ENCODE data around the gene COL16A1.

The COL16A1 gene

DNA sequence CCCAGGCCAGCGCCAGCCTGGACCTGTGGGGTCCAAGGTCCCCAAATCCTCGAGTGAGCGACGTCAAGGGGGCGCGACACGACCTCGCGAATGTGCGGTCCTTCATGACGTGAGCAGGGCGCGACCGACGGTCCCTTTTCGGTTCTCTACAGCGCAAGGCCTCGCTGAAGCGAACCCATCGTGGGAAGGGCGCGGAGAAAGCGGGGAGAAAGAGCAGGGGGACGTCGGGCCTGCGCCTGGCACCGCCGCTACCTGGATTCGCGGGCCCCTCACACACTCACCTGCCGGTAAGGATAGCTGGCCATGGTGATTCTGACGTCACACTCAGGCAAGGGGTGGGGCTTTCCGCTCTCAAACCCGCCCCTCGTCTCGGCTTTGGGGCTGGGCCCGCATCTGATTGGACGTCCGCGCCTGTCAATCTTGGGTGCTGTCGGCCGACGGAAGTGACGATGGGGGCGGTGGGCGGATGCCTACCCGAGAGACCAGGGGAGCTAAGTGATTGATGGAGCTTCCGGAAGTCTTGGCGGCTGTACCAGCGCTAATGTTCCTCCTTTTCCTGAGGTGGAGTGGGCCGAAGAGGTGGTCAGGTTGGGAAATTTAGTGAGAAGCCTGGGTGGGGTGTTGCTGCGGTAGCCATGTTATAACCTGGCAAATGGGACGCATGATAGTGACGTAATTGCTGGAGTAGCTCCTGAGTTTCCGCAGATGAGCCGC, 59.1 kb downstream of the COL16A1 start, which contains the start of gene PEF1:
TSS of gene PEF1 (minus strand) at position 317 of the 714 bp plus-strand sequence. CDS start at position 305, 12 bp downstream.
- peak; percentile 100 for DNase-seq

DNA sequence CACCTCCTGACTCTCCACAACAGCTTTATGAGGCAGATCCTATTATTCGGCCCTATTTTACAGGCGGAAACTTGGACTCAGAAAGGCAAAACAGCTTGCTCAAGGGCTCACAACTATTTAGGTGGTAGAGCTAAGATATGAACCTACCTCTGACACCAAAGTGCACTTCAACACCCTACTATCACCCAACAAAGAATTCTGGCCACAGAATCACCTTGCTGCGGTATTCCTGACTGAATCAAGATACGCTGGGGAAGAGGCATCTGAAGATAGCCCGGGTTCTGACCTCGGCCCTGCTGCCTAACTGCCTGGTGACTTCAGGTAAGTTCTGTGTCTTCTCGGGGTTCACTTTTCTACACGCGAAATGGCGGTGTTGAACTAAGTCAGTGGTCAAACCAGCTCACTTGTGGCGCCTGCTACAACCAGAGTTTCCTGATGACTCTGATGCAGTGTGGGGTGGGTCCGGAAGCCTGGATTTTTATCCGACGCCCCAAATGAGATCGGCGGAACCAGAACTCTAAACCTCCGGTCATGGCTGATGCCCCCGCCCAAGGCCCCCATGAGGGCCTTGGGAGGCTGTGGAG, 59.7 kb downstream of the COL16A1 start:
- DNase-seq: peak; percentile 54

DNA sequence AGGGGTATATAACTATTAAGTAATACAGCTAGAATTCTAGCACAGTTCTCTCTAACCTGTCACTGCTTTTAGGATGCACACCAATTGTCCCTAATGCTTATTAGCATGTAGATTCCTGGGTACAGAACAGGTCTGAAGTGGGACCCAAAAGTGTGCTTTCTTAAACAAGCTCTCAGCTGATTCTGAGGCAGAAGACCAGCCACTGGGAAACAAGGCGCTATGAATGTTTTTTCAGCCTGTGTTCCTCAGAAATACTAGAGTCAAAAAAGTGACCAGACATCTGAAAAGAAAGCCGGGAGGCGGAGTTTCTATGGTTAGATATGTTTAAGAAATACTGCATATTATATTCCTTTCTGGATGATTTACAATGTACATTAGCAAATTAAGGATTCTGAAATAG, 60.9 kb downstream of the COL16A1 start:
- no peak for DNase-seq

DNA sequence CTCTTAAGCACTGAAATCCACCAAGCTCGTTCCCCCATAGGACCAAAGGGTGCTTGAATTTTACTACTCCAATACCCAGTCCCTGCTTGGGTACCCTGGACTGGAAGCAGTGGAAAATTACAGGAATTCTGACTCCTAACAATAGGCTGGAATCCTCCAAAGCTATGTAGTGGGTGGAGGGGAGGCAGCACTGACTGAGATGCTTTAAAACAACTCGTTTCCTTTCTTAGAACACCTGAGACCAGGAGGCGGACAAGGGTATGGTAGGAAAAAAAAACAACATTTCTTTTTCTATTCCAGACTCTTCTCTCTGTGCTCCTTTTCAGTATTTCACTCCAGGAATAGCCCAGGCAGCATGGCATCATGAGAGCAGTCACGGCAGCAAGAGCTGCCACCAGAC, 61.5 kb downstream of the COL16A1 start:
- DNase-seq: no peak

DNA sequence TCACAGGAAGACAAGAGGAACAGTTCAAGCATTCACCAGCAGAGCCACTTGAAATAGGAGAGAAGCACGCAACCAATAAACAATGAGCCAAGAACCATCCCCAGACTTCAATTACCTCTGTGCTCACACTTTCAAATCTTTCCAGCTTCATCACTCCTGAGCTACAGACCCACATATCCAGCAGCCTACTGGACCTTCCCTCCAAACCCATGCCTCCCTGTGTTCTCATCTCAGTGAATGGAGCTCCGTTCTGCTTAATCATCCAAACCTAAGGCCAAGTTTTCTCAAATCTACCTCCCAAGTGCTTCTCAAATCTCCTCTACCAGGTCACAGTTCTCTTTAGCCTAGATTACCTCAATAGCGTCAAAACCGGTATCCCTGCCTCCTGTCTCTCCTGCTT, 62.9 kb downstream of the COL16A1 start:
- no peak for DNase-seq

DNA sequence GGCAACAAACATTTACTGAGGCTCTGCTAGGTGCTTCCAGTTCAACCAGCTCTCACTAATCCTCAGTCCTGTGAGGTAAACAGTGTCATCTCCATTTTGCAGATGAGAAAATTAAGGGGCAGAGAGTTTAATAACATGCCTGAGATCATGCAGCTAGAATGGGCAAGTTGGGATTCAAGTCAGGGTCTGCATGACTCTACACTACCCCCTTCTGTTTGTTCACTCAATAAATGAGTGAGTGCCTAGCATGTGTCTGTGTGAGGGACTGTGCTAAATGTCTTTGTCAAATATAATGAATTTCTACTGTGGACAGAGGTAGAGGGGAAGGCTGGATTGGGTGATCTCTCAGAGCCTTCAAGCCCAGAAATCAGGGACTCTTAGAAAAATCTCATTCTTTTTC, 63.6 kb downstream of the COL16A1 start:
- DNase-seq: no peak

DNA sequence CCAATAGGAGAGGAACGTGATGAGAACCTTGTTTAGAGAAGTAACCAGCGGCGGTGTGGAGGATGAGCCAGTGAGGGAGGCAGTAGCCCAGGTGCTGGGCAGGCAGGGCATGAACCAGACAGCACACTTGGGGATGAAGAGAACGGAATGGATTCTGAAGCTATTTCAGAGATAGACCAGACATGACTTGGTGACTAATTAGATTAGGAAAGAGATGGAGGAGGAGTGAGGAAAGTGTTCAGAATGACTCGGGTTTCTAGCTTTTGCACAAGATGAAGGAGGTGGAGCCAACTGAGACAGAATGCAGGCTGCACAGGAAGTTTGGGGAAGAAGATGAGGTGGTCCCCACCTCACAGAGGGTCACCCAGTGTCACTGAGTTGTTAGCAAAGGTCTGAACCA, 64.3 kb downstream of the COL16A1 start:
- DNase-seq: no peak

- DNase-seq: no peak
Observed at GRCh38 chr1:31637915-31638673, 65.7 kb downstream of the COL16A1 start.

DNA sequence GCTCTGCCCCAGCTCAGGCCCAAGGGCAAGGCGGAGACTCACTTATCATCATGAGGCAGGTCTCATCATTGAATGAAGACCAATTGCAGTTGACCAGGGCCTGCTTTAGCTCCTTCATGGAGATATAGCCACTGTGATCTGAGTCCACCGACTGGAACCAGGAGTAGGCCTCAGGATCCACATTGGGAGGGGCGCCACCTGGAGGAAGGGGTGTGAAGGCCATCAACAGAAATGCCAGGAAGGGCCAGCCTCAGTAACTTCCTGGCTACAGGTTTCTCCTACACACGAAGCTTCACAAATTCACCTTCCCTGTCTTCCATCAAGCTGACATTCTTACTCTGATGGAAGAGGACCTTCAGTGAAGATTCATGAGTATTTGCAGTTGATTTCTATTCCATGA, 70.7 kb downstream of the COL16A1 start:
- DNase-seq: no peak

- DNase-seq: no peak
Observed at GRCh38 chr1:31632649-31633048, 71.2 kb downstream of the COL16A1 start.

DNA sequence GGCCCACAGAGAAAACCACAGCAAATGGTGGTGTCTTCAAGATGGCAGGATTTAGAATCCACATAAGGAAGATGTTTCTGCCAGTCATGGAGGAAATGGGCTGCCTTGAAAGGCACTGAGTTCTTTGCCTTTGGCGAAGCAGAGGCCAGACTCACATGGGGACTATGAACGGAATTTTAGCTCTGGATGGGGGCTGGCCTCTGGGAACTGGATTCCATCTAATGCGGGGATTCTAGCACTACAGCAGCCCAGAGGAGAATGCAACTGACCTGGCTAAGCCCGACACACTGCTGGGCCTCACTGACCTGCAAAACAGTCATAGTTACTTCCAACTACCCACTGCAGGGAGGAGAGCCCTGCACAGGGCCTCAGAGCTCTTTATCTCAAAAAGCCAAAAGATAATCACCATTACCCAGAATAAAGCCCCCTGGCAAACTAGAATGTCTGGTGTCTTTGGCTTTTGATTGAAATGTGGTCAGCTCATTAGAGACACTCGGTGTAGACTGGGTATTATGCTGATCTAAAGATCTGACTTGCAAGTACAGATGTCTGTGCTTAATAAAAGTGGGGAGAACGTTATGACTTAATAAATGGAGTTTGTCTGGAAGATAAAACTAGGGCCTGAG, 74.8 kb downstream of the COL16A1 start:
- no peak for DNase-seq

- no peak for DNase-seq
Observed at GRCh38 chr1:31627930-31628559, 75.8 kb downstream of the COL16A1 start.

GRCh38 chr1:31627301-31627929, 76.4 kb downstream of the COL16A1 start:
- DNase-seq: no peak

GRCh38 chr1:31626223-31627207, 77.3 kb downstream of the COL16A1 start:
- no peak for DNase-seq

- DNase-seq: no peak
Observed at GRCh38 chr1:31625561-31626222, 78.1 kb downstream of the COL16A1 start.

DNA sequence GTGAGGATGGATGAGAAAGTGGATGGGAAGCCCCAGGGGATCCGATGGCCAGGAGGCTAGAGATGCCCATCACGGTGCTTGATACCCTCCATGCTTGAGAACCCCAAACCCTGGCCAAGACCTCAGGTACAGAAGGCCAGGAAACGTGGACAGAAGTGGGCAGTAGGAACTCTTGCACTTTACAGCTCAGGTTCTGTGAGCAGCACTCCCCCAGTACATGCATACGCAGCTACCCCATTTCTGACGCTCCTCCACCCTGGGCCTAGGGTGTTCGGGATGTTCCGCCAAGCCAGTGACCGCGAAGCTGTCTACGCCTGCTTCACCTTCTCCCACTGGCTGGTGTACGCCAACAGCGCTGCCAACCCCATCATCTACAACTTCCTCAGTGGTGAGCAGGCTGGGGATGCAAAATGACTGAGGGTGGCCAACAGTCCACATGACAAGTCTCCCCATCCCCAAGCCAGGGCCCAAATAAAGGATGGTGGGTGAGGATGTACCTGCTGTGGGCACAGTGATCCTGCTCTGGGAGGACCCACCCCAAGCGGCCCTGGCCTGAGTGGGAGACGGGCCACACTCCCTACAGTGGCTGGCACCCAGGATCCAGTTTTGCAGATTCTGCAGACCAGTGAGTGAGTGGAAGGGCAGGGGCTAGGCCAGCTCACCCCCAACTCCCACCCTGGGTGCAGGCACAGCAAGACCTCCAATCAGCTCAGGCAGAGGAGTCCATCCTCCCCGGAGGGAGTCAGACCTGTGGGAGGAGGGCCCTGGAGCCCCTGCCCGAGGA, 78.9 kb downstream of the COL16A1 start:
- no peak for DNase-seq

DNA sequence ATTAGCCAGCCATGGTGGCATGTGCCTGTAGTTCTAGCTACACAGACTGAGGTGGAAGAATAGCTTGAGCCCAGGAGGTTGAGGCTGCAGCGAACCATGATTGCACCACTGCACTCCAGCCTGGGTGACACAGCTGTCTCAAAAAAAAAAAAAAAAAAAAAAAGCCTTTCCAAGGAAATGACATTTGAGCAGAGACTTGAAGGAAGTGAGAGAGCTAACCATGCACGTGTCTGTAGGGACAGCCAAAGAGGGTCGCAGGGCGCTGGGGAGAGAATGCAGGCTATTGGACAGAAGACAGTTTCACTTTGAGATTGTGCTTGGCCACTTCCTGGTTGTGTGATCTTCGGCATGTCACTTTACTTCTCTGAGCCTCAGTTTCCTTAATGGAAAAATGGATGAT, 79.5 kb downstream of the COL16A1 start:
- no peak for DNase-seq

DNA sequence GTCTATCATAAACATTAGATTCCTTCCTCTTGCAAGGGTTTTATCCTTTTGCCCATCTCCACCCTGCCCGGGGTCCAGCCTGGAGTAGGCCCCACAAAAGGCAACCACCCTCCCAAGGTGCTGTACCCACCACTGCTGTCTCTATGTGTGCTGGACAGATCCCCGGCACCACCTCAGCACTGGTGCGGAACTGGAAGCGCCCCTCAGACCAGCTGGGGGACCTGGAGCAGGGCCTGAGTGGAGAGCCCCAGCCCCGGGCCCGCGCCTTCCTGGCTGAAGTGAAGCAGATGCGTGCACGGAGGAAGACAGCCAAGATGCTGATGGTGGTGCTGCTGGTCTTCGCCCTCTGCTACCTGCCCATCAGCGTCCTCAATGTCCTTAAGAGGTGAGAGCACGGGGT, 80.5 kb downstream of the COL16A1 start:
- DNase-seq: no peak

DNA sequence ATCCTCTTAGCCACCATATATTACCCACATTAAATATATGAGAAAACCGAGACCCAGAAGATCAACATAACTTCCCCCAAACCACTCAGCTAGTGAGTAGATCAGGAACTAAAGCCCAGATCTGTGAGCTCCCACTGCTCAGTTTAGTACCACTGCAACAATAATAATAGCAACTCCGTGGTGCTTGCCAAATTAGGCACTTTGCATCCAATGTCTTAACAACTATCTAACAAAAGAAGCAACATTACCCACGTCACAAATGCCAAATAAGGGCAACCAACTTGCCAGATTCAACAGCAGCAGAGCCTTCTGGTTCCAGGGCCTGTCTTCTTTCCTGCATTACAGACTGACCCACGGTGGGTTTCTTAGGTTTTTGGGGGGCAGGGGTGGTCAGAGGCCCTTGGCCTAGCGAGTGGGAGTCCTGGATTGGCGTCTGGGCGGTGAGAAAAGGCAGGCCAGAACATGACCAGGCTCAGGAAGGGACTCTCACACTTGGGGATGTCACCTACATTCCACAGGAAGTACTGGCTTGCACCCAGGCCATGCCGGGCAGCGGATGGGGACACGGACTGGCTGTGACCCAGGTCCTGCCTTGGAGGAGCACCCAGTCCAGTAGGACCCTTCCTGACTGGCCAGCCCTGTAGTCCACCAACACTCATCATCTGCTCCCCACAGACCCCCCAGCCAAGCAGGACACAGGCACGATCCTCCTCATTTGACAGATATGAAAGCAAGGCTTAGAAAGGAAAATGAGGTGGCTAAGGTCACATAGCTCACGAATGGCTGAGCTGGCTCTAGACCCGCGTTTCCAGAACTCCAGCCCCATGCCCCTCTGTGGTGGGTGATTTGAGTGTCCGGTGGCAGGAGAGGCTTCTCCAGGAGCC, 81.7 kb downstream of the COL16A1 start:
- DNase-seq: no peak
